HEK293 (cell line): ENCODE results near the gene ATRAID.

ENCODE experiments used
- CTCF ChIA-PET: fragments of 350-600 bp; formaldehyde crosslinking; extraction: SDS; loops from one replicate; lab custom pipeline; 2021; ENCODE audit warnings: antibody characterized with exemption; lab: Yijun Ruan, JAX
- POLR2A ChIA-PET: fragments of 300-600 bp; formaldehyde crosslinking; extraction: SDS; loops from one replicate; lab custom pipeline; 2020; ENCODE audit warnings: antibody characterized with exemption, inconsistent platforms; lab: Yijun Ruan, JAX
- H3K27ac ChIP-seq: fragments of 200-500 bp; sonication (Bioruptor generic); 2 replicates; pipeline ENCODE4 v1.5.1; 2014; ENCODE audit warnings: low read depth, low read length, control low read depth, inconsistent platforms; ENCODE audit errors: extremely low read depth
- H3K36me3 ChIP-seq, 2 experiments: fragments of 200-500 bp in 1 of 2; sonication (Bioruptor generic) in 1 of 2; 1 replicate in 1 of 2; 2 replicates in 1 of 2; pipeline ENCODE4 v1.5.1; 2014 to 2017; ENCODE audit warnings: inconsistent platforms in 2 of 2, low read length in 2 of 2; ENCODE audit not compliant: control insufficient read depth in 2 of 2, insufficient read depth in 1 of 2
- H3K4me1 ChIP-seq: fragments of 200-500 bp; sonication (Bioruptor generic); 2 replicates; pipeline ENCODE4 v1.5.1; 2014; ENCODE audit warnings: mild to moderate bottlenecking, low read length, inconsistent platforms; ENCODE audit not compliant: control insufficient read depth, insufficient read depth
- H3K4me3 ChIP-seq: 2 replicates; pipeline ENCODE4 v1.5.1; 2011; ENCODE audit warnings: low read depth, mild to moderate bottlenecking, control low read depth, low read length, moderate library complexity
- H3K9me3 ChIP-seq: fragments of 200-500 bp; sonication (Bioruptor generic); 2 replicates; pipeline ENCODE4 v1.5.1; 2014; ENCODE audit warnings: low read depth, low read length, inconsistent platforms; ENCODE audit not compliant: control insufficient read depth, insufficient read depth
- GFI1B ChIP-seq: fragments of 450-650 bp; formaldehyde crosslinking; IDR thresholded peaks from 2 replicates; pipeline ENCODE4 v1.5.1; 2016; ENCODE audit warnings: missing biosample characterization, missing genetic modification characterization
- KLF9 ChIP-seq: fragments of 450-650 bp; formaldehyde crosslinking; IDR thresholded peaks from 2 replicates; pipeline ENCODE4 v1.5.1; 2016; ENCODE audit warnings: missing biosample characterization, missing genetic modification characterization, low read depth
- MYNN ChIP-seq: fragments of 450-650 bp; formaldehyde crosslinking; IDR thresholded peaks from 2 replicates; pipeline ENCODE4 v1.5.1; 2016; ENCODE audit warnings: missing biosample characterization, missing genetic modification characterization, borderline replicate concordance
- OSR2 ChIP-seq: fragments of 450-650 bp; formaldehyde crosslinking; IDR thresholded peaks from 2 replicates; pipeline ENCODE4 v1.5.1; 2016; ENCODE audit warnings: missing biosample characterization, missing genetic modification characterization
- SP3 ChIP-seq: fragments of 450-650 bp; formaldehyde crosslinking; IDR thresholded peaks from 2 replicates; pipeline ENCODE4 v1.5.1; 2016; ENCODE audit warnings: missing biosample characterization, missing genetic modification characterization
- TRIM28 ChIP-seq: IDR thresholded peaks from 2 replicates; pipeline ENCODE4 v1.6.1; 2011; ENCODE audit warnings: low read length, control low read depth, borderline replicate concordance
- ZBTB7A ChIP-seq: fragments of 450-650 bp; formaldehyde crosslinking; IDR thresholded peaks from 2 replicates; pipeline ENCODE4 v1.5.1; 2016; ENCODE audit warnings: low read depth, missing biosample characterization, missing genetic modification characterization
- ZFP69B ChIP-seq: fragments of 450-650 bp; formaldehyde crosslinking; IDR thresholded peaks from 2 replicates; pipeline ENCODE4 v1.5.1; 2016; ENCODE audit warnings: missing biosample characterization, missing genetic modification characterization
- ZNF155 ChIP-seq: fragments of 450-650 bp; formaldehyde crosslinking; IDR thresholded peaks from 2 replicates; pipeline ENCODE4 v1.5.1; 2016; ENCODE audit warnings: missing biosample characterization, missing genetic modification characterization
- ZNF24 ChIP-seq: fragments of 450-650 bp; formaldehyde crosslinking; IDR thresholded peaks from 2 replicates; pipeline ENCODE4 v1.5.1; 2016; ENCODE audit warnings: missing biosample characterization, missing genetic modification characterization
- ZNF248 ChIP-seq: fragments of 450-650 bp; formaldehyde crosslinking; IDR thresholded peaks from 2 replicates; pipeline ENCODE4 v1.5.1; 2017; ENCODE audit warnings: missing biosample characterization, missing genetic modification characterization
- ZNF324 ChIP-seq: fragments of 450-650 bp; formaldehyde crosslinking; IDR thresholded peaks from 2 replicates; pipeline ENCODE4 v1.5.1; 2016; ENCODE audit warnings: missing biosample characterization, missing genetic modification characterization
- ZNF354C ChIP-seq: fragments of 450-650 bp; formaldehyde crosslinking; IDR thresholded peaks from 2 replicates; pipeline ENCODE4 v1.5.1; 2016; ENCODE audit warnings: missing biosample characterization, missing genetic modification characterization, low read depth, borderline replicate concordance
- ZNF366 ChIP-seq: fragments of 450-650 bp; formaldehyde crosslinking; conservative IDR thresholded peaks from 2 replicates; pipeline ENCODE4 v1.5.1; 2016; ENCODE audit warnings: missing biosample characterization, missing genetic modification characterization
- ZNF544 ChIP-seq: fragments of 450-650 bp; formaldehyde crosslinking; IDR thresholded peaks from 2 replicates; pipeline ENCODE4 v1.5.0; 2017; ENCODE audit warnings: missing biosample characterization, missing genetic modification characterization
- ZNF600 ChIP-seq: fragments of 450-650 bp; formaldehyde crosslinking; IDR thresholded peaks from 2 replicates; pipeline ENCODE4 v1.5.1; 2016; ENCODE audit warnings: missing biosample characterization, missing genetic modification characterization
- ZNF623 ChIP-seq: fragments of 450-650 bp; formaldehyde crosslinking; IDR thresholded peaks from 2 replicates; pipeline ENCODE4 v1.5.1; 2016; ENCODE audit warnings: missing biosample characterization, missing genetic modification characterization
- ZNF670 ChIP-seq: fragments of 450-650 bp; formaldehyde crosslinking; IDR thresholded peaks from 2 replicates; pipeline ENCODE4 v1.5.1; 2016; ENCODE audit warnings: missing biosample characterization, missing genetic modification characterization, low read depth
- ZNF677 ChIP-seq: fragments of 450-650 bp; IDR thresholded peaks from 2 replicates; pipeline ENCODE4 v1.5.0; 2018; ENCODE audit warnings: missing biosample characterization, mild to moderate bottlenecking, missing genetic modification characterization, moderate library complexity
- ZNF785 ChIP-seq: fragments of 450-650 bp; formaldehyde crosslinking; IDR thresholded peaks from 2 replicates; pipeline ENCODE4 v1.5.1; 2016; ENCODE audit warnings: missing biosample characterization, missing genetic modification characterization
- ZNF843 ChIP-seq: fragments of 450-650 bp; formaldehyde crosslinking; IDR thresholded peaks from 2 replicates; pipeline ENCODE4 v1.5.1; 2016; ENCODE audit warnings: missing biosample characterization, missing genetic modification characterization
- ZSCAN30 ChIP-seq: fragments of 450-650 bp; IDR thresholded peaks from 2 replicates; pipeline ENCODE4 v1.5.1; 2018; ENCODE audit warnings: missing biosample characterization, mild to moderate bottlenecking, missing genetic modification characterization, moderate library complexity
- TF ChIP-seq, protein P1 (sequence below): fragments of 450-650 bp; IDR thresholded peaks from 2 replicates; pipeline ENCODE4 v1.5.1; 2018; ENCODE audit warnings: missing biosample characterization, mild to moderate bottlenecking, missing genetic modification characterization
- TF ChIP-seq, protein P2 (sequence below): fragments of 450-650 bp; formaldehyde crosslinking; IDR thresholded peaks from 2 replicates; pipeline ENCODE4 v1.5.1; 2016; ENCODE audit warnings: missing biosample characterization, missing genetic modification characterization, low read depth
- TF ChIP-seq, protein P3 (sequence below): fragments of 450-650 bp; formaldehyde crosslinking; IDR thresholded peaks from 2 replicates; pipeline ENCODE4 v1.5.1; 2016; ENCODE audit warnings: missing biosample characterization, missing genetic modification characterization
- TF ChIP-seq, protein P4 (sequence below): IDR thresholded peaks from 2 replicates; pipeline ENCODE4 v1.6.1; 2011; ENCODE audit warnings: mild to moderate bottlenecking, low read depth, low read length, borderline replicate concordance
- TF ChIP-seq, protein P5 (sequence below): fragments of 450-650 bp; formaldehyde crosslinking; IDR thresholded peaks from 2 replicates; pipeline ENCODE4 v1.5.1; 2016; ENCODE audit warnings: missing biosample characterization, missing genetic modification characterization
- TF ChIP-seq, protein P6 (sequence below): fragments of 450-650 bp; formaldehyde crosslinking; optimal IDR thresholded peaks from 2 replicates; pipeline ENCODE3; 2016; ENCODE audit warnings: missing biosample characterization, mild to moderate bottlenecking, missing genetic modification characterization

Gene ATRAID

DNA sequence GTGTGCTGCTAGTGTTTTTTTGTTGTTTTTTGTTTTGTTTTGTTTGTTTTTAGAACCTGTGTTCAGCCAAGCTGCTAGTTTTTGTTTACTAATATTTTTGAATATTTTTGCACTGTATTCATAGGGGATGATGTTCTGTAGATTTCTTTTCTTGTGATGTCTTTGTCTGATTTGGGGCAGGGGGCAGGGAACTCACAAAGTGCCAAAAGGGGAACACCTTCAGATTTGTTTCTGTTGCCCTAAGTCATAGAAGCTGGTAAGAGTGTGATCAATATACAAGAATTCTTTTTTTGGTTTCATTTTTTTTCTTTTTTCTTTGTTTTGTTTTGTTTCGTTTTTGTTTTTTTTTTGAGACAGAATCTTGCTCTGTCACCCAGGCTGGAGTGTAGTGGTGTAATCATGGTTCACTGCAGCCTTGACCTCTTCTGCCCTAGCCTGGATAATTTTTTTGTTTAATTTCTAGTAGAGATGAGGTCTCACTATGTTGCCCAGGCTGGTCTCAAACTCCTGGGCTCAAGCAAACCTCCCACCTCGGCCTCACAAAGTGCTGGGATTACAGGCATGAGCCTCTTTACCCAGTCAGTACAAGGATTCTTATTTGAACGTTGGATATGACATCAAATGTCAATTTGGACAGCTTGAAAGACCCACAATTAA lies 32.4 kb upstream of the ATRAID start:
- no peaks in the 10 kb centered on the region for H3K36me3 ChIP-seq
- CTCF ChIA-PET = interaction anchor here (0.7 to 1.2 kb wide), 3 partner anchors 10 to 27 kb away, joined by 3 to 5 read pairs (median 3); no protein-coding TSS in a partner anchor
- H3K9me3 ChIP-seq = no peaks in the 10 kb centered on the region
- POLR2A ChIA-PET = no interaction called here
- no peaks in the 10 kb centered on the region for H3K4me1 ChIP-seq
- no peak overlapping the region for H3K4me3 ChIP-seq
- TF ChIP-seq ZNF623 (tag by site-specific recombination) (no peak), TRIM28 (no peak), ZNF544 (tag by site-specific recombination) (no peak), ZNF785 (tag by site-specific recombination) (no peak), ZNF324 (no peak), ZNF366 (tag by site-specific recombination) (no peak), ZNF248 (tag by site-specific recombination) (no peak), GFI1B (no peak), ZNF155 (no peak), OSR2 (no peak), ZNF677 (tag by site-specific recombination) (no peak)
- TF ChIP-seq, protein P1, sequence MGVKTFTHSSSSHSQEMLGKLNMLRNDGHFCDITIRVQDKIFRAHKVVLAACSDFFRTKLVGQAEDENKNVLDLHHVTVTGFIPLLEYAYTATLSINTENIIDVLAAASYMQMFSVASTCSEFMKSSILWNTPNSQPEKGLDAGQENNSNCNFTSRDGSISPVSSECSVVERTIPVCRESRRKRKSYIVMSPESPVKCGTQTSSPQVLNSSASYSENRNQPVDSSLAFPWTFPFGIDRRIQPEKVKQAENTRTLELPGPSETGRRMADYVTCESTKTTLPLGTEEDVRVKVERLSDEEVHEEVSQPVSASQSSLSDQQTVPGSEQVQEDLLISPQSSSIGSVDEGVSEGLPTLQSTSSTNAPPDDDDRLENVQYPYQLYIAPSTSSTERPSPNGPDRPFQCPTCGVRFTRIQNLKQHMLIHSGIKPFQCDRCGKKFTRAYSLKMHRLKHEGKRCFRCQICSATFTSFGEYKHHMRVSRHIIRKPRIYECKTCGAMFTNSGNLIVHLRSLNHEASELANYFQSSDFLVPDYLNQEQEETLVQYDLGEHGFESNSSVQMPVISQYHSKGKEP = no peak
- TF ChIP-seq, protein P2, sequence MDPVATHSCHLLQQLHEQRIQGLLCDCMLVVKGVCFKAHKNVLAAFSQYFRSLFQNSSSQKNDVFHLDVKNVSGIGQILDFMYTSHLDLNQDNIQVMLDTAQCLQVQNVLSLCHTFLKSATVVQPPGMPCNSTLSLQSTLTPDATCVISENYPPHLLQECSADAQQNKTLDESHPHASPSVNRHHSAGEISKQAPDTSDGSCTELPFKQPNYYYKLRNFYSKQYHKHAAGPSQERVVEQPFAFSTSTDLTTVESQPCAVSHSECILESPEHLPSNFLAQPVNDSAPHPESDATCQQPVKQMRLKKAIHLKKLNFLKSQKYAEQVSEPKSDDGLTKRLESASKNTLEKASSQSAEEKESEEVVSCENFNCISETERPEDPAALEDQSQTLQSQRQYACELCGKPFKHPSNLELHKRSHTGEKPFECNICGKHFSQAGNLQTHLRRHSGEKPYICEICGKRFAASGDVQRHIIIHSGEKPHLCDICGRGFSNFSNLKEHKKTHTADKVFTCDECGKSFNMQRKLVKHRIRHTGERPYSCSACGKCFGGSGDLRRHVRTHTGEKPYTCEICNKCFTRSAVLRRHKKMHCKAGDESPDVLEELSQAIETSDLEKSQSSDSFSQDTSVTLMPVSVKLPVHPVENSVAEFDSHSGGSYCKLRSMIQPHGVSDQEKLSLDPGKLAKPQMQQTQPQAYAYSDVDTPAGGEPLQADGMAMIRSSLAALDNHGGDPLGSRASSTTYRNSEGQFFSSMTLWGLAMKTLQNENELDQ (tag by site-specific recombination) = no peak
- TF ChIP-seq, protein P3, sequence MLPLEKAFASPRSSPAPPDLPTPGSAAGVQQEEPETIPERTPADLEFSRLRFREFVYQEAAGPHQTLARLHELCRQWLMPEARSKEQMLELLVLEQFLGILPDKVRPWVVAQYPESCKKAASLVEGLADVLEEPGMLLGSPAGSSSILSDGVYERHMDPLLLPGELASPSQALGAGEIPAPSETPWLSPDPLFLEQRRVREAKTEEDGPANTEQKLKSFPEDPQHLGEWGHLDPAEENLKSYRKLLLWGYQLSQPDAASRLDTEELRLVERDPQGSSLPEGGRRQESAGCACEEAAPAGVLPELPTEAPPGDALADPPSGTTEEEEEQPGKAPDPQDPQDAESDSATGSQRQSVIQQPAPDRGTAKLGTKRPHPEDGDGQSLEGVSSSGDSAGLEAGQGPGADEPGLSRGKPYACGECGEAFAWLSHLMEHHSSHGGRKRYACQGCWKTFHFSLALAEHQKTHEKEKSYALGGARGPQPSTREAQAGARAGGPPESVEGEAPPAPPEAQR = no peak
- TF ChIP-seq, protein P4, sequence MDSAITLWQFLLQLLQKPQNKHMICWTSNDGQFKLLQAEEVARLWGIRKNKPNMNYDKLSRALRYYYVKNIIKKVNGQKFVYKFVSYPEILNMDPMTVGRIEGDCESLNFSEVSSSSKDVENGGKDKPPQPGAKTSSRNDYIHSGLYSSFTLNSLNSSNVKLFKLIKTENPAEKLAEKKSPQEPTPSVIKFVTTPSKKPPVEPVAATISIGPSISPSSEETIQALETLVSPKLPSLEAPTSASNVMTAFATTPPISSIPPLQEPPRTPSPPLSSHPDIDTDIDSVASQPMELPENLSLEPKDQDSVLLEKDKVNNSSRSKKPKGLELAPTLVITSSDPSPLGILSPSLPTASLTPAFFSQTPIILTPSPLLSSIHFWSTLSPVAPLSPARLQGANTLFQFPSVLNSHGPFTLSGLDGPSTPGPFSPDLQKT = no peak
- no peak overlapping the region for H3K27ac ChIP-seq

DNA sequence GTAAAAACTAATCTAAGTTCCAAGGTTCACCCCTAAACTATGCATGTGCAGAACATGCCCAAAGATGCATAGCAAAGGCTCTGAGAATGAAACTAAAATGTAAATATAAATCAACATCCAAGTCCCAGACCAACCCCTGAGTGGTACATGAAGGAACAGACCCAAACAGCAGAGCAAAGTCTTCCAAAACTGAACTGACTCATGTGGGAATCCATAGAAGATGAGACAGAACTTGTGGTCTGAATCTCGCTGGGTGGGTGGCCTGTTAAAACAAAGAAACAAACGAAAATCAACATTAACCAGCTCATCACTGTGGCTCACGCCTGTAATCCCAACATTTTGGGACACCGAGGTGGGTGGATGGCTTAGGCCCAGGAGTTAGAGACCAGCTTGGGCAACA lies 29.5 kb upstream of the ATRAID start:
- no peak for TF ChIP-seq ZNF24
- TF ChIP-seq, protein P5, sequence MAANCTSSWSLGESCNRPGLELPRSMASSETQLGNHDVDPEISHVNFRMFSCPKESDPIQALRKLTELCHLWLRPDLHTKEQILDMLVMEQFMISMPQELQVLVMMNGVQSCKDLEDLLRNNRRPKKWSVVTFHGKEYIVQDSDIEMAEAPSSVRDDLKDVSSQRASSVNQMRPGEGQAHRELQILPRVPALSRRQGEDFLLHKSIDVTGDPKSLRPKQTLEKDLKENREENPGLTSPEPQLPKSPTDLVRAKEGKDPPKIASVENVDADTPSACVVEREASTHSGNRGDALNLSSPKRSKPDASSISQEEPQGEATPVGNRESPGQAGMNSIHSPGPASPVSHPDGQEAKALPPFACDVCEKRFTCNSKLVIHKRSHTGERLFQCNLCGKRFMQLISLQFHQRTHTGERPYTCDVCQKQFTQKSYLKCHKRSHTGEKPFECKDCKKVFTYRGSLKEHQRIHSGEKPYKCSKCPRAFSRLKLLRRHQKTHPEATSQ = no peak
- no peak for TF ChIP-seq ZFP69B
- no peak for TF ChIP-seq SP3 (tag by site-specific recombination)
- TF ChIP-seq ZNF670 = no peak
- no peak for TF ChIP-seq ZNF354C (tag by site-specific recombination)
- TF ChIP-seq, protein P6, sequence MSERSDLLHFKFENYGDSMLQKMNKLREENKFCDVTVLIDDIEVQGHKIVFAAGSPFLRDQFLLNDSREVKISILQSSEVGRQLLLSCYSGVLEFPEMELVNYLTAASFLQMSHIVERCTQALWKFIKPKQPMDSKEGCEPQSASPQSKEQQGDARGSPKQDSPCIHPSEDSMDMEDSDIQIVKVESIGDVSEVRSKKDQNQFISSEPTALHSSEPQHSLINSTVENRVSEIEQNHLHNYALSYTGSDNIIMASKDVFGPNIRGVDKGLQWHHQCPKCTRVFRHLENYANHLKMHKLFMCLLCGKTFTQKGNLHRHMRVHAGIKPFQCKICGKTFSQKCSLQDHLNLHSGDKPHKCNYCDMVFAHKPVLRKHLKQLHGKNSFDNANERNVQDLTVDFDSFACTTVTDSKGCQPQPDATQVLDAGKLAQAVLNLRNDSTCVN (tag by site-specific recombination) = no peak
- no peak for TF ChIP-seq ZBTB7A (tag by site-specific recombination)
- no peak for TF ChIP-seq ZSCAN30 (tag by site-specific recombination)
- no peak for TF ChIP-seq ZNF843
- TF ChIP-seq KLF9 (tag by site-specific recombination) = no peak
- TF ChIP-seq MYNN (tag by site-specific recombination) = no peak
- no peak for TF ChIP-seq ZNF600 (tag by site-specific recombination)
- Histone ChIP-seq H3K9me3 (no peaks in the 10 kb centered on the region), H3K4me1 (peaks cover 4% of the 10 kb centered on the region; the same call in 1 of the 2 replicates), H3K27ac (no peak overlapping the region), H3K36me3 (no peaks in the 10 kb centered on the region), H3K4me3 (no peak overlapping the region)
- POLR2A ChIA-PET = no interaction called here
- CTCF ChIA-PET = interaction anchor here (0.7 to 2.2 kb wide), 3 partner anchors 9 to 17 kb away, joined by 3 to 15 read pairs (median 4); no protein-coding TSS in a partner anchor
